NB4 (cell line): ENCODE results near the gene FICD.

ENCODE experiments used
- DNase-seq: peaks from one replicate; pipeline ENCODE4 v3.0.0; 2010; ENCODE audit warnings: low read depth
- H3K4me3 ChIP-seq: one replicate; pipeline ENCODE4 v1.5.1; 2011; ENCODE audit warnings: mild to moderate bottlenecking, low read depth, low read length, moderate library complexity
- CTCF ChIP-seq: IDR thresholded peaks from one replicate; pipeline ENCODE4 v1.5.1; 2012; ENCODE audit warnings: low read depth, low read length
- MAX ChIP-seq: IDR thresholded peaks from 2 replicates; pipeline ENCODE4 v1.6.1; 2011; ENCODE audit warnings: low read depth, low read length
- MYC ChIP-seq: IDR thresholded peaks from 2 replicates; pipeline ENCODE4 v1.6.1; 2011; ENCODE audit warnings: low read depth, low read length
- POLR2A ChIP-seq: IDR thresholded peaks from 2 replicates; pipeline ENCODE4 v1.6.1; 2011; ENCODE audit warnings: mild to moderate bottlenecking; ENCODE audit not compliant: insufficient read length; ENCODE audit errors: extremely low read depth

Gene FICD

GRCh38 chr12:108502922-108503321, 12.2 kb upstream of the FICD start:
- no peak overlapping the region for H3K4me3 ChIP-seq
- no peak for DNase-seq
- no peak for TF ChIP-seq CTCF
- no peak for TF ChIP-seq MAX
- TF ChIP-seq MYC, result no peak
- no peak for TF ChIP-seq POLR2A

DNA sequence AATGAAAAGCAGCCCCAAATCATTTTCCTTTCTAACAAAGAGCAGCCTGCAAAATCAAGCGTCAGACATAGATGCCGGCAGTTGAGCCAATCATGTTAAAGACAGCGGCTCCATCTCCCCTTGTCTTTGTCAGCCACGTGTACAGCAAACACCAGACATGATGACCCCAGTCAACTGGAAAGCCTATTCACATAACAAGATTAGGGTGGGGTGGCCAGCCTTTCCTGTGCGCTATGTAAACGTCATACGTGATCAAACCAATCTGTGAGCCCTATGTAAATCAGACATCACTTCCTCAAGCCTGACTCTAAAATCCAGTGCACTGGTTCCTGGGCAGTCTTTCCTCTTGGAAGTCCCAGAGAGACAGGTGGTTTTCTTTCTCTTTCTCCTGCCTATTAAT, 9.9 kb upstream of the FICD start:
- no peak overlapping the region for H3K4me3 ChIP-seq
- TF ChIP-seq CTCF (no peak), POLR2A (no peak), MAX (no peak)
- DNase-seq, result no peak

- DNase-seq, result no peak
These were observed 7.0 kb upstream of the FICD start for GRCh38 chr12:108507971-108508642.

GRCh38 chr12:108509806-108510205, 5.3 kb upstream of the FICD start:
- DNase-seq, result no peak
- H3K4me3 ChIP-seq, result no peak overlapping the region
- TF ChIP-seq POLR2A (no peak), MAX (no peak), CTCF (no peak), MYC (no peak)

More at GRCh38 chr12:108507971-108508642, 7.0 kb upstream of the FICD start:
- TF ChIP-seq CTCF (no peak), POLR2A (no peak), MYC (no peak), MAX (no peak)
- no peak overlapping the region for H3K4me3 ChIP-seq

- TF ChIP-seq MAX (no peak), CTCF (no peak), MYC (no peak), POLR2A (no peak)
- no peak for DNase-seq
- no peak overlapping the region for H3K4me3 ChIP-seq
These were observed 4.2 kb upstream of the FICD start for GRCh38 chr12:108510836-108511235.
